ENCODE data around the gene SDCCAG8.

Gene SDCCAG8

GRCh38 chr1:243375596-243375995 is 119.8 kb downstream of the SDCCAG8 start:
- Histone ChIP-seq H3K4me1 (ENCODE audit: low read length) (no peaks in the 10 kb centered on the region), H3K27me3 (ENCODE audit: low read depth, low read length) (no peaks in the 10 kb centered on the region), H3K36me3 (replicated peaks; ENCODE audit: low read depth, low read length) (peaks cover 4% of the 10 kb centered on the region), H3K27ac (ENCODE audit: low read length) (no peak overlapping the region), H3K4me2 (ENCODE audit: low read length) (no peak overlapping the region), H3K9me3 (ENCODE audit: insufficient read depth, low read length) (no peaks in the 10 kb centered on the region), H4K20me1 (ENCODE audit: insufficient read depth, low read length) (no peaks in the 10 kb centered on the region), H3K79me2 (ENCODE audit: low read length) (no peaks in the 10 kb centered on the region), H3K9ac (ENCODE audit: low read length) (no peak overlapping the region), H2AFZ (ENCODE audit: low read depth, low read length) (no peak overlapping the region), H3K4me3 (ENCODE audit: low read length) (no peak overlapping the region)
- TF ChIP-seq CTCF (IDR thresholded peaks at IDR 0.05; ENCODE audit: low read depth, low read length) (no peak), EZH2phosphoT487 (IDR thresholded peaks at IDR 0.05; ENCODE audit: low read depth) (no peak)

- H4K20me1 ChIP-seq (ENCODE audit: insufficient read depth, low read length): no peaks in the 10 kb centered on the region
- H2AFZ ChIP-seq (ENCODE audit: low read depth, low read length): no peak overlapping the region
- H3K4me1 ChIP-seq (ENCODE audit: low read length): no peaks in the 10 kb centered on the region
- no peak overlapping the region for H3K9ac ChIP-seq (ENCODE audit: low read length)
- no peaks in the 10 kb centered on the region for H3K79me2 ChIP-seq (ENCODE audit: low read length)
- peaks cover 4% of the 10 kb centered on the region for H3K36me3 ChIP-seq (replicated peaks; ENCODE audit: low read depth, low read length)
- H3K4me3 ChIP-seq (ENCODE audit: low read length): no peak overlapping the region
- TF ChIP-seq EZH2phosphoT487 (IDR thresholded peaks at IDR 0.05; ENCODE audit: low read depth): no peak
- TF ChIP-seq CTCF (IDR thresholded peaks at IDR 0.05; ENCODE audit: low read depth, low read length): no peak
- no peaks in the 10 kb centered on the region for H3K27me3 ChIP-seq (ENCODE audit: low read depth, low read length)
- no peak overlapping the region for H3K4me2 ChIP-seq (ENCODE audit: low read length)
- H3K9me3 ChIP-seq (ENCODE audit: insufficient read depth, low read length): no peaks in the 10 kb centered on the region
- H3K27ac ChIP-seq (ENCODE audit: low read length): no peak overlapping the region
These were observed 122.8 kb downstream of the SDCCAG8 start for GRCh38 chr1:243378669-243379068.

- Histone ChIP-seq H3K36me3 (replicated peaks; ENCODE audit: low read depth, low read length) (peaks cover 4% of the 10 kb centered on the region), H3K9me3 (ENCODE audit: insufficient read depth, low read length) (no peaks in the 10 kb centered on the region), H3K27ac (ENCODE audit: low read length) (no peak overlapping the region)
These were observed 123.4 kb downstream of the SDCCAG8 start for GRCh38 chr1:243379208-243379607.

GRCh38 chr1:243379706-243380105 is 123.9 kb downstream of the SDCCAG8 start:
- no peaks in the 10 kb centered on the region for H3K4me1 ChIP-seq (ENCODE audit: low read length)
- no peak overlapping the region for H3K4me3 ChIP-seq (ENCODE audit: low read length)
- H2AFZ ChIP-seq (ENCODE audit: low read depth, low read length): no peak overlapping the region
- no peak overlapping the region for H3K9ac ChIP-seq (ENCODE audit: low read length)
- H3K27ac ChIP-seq (ENCODE audit: low read length): no peak overlapping the region
- H4K20me1 ChIP-seq (ENCODE audit: insufficient read depth, low read length): no peaks in the 10 kb centered on the region
- peaks cover 4% of the 10 kb centered on the region for H3K36me3 ChIP-seq (replicated peaks; ENCODE audit: low read depth, low read length)
- H3K79me2 ChIP-seq (ENCODE audit: low read length): no peaks in the 10 kb centered on the region
- no peaks in the 10 kb centered on the region for H3K9me3 ChIP-seq (ENCODE audit: insufficient read depth, low read length)
- TF ChIP-seq CTCF (IDR thresholded peaks at IDR 0.05; ENCODE audit: low read depth, low read length) (no peak), EZH2phosphoT487 (IDR thresholded peaks at IDR 0.05; ENCODE audit: low read depth) (no peak)
- H3K27me3 ChIP-seq (ENCODE audit: low read depth, low read length): no peaks in the 10 kb centered on the region
- H3K4me2 ChIP-seq (ENCODE audit: low read length): no peak overlapping the region

More at GRCh38 chr1:243379208-243379607, 123.4 kb downstream of the SDCCAG8 start:
- H3K4me1 ChIP-seq (ENCODE audit: low read length): no peaks in the 10 kb centered on the region
- no peak overlapping the region for H3K9ac ChIP-seq (ENCODE audit: low read length)
- no peak overlapping the region for H3K4me2 ChIP-seq (ENCODE audit: low read length)
- no peaks in the 10 kb centered on the region for H3K27me3 ChIP-seq (ENCODE audit: low read depth, low read length)
- TF ChIP-seq EZH2phosphoT487 (IDR thresholded peaks at IDR 0.05; ENCODE audit: low read depth): no peak
- TF ChIP-seq CTCF (IDR thresholded peaks at IDR 0.05; ENCODE audit: low read depth, low read length): no peak
- H3K79me2 ChIP-seq (ENCODE audit: low read length): no peaks in the 10 kb centered on the region
- no peak overlapping the region for H3K4me3 ChIP-seq (ENCODE audit: low read length)
- no peak overlapping the region for H2AFZ ChIP-seq (ENCODE audit: low read depth, low read length)
- no peaks in the 10 kb centered on the region for H4K20me1 ChIP-seq (ENCODE audit: insufficient read depth, low read length)
